Osteoblast (primary cell): ENCODE results near the gene STARD7. TPM values are rescaled to one million over a fixed set of nuclear protein-coding genes. Genes with fewer than 3 reads are reported as not detected.

Experiments used
- DNase-seq: peaks from one replicate; pipeline ENCODE4 v3.0.0; 2011; ENCODE audit warnings: low spot score, mixed read lengths; ENCODE audit not compliant: insufficient read length; ENCODE audit errors: missing footprints
- H2AFZ ChIP-seq: 2 replicates; pipeline ENCODE4 v1.6.0; 2011; ENCODE audit warnings: mild to moderate bottlenecking, low read length
- H3K27ac ChIP-seq: 2 replicates; pipeline ENCODE4 v1.5.1; 2011; ENCODE audit warnings: mild to moderate bottlenecking, low read depth, low read length, moderate library complexity
- H3K27me3 ChIP-seq: 2 replicates; pipeline ENCODE4 v1.6.0; 2012; ENCODE audit warnings: mild to moderate bottlenecking, control low read depth, inconsistent platforms, low read length, moderate library complexity; ENCODE audit not compliant: insufficient read depth
- H3K36me3 ChIP-seq: 2 replicates; pipeline ENCODE4 v1.5.1; 2011; ENCODE audit warnings: mild to moderate bottlenecking, low read length, control low read depth, moderate library complexity; ENCODE audit not compliant: insufficient read depth
- H3K4me1 ChIP-seq: 2 replicates; pipeline ENCODE4 v1.5.1; 2011; ENCODE audit warnings: mild to moderate bottlenecking, low read length, control low read depth, moderate library complexity; ENCODE audit not compliant: insufficient read depth
- H3K4me2 ChIP-seq: 2 replicates; pipeline ENCODE4 v1.6.0; 2011; ENCODE audit warnings: mild to moderate bottlenecking, low read length; ENCODE audit not compliant: insufficient read depth
- H3K4me3 ChIP-seq: fragments of 200-600 bp; sonication (generic); 3 replicates; pipeline ENCODE4 v1.5.1; 2012; ENCODE audit warnings: mild to moderate bottlenecking, low read length, inconsistent platforms; ENCODE audit not compliant: insufficient read depth
- H3K79me2 ChIP-seq: 2 replicates; pipeline ENCODE4 v1.6.0; 2012; ENCODE audit warnings: mild to moderate bottlenecking, low read length, control low read depth, inconsistent platforms; ENCODE audit not compliant: insufficient read depth
- H3K9me3 ChIP-seq: 2 replicates; pipeline ENCODE4 v1.5.1; 2011; ENCODE audit warnings: low read depth, low read length, control low read depth
- H4K20me1 ChIP-seq: 2 replicates; pipeline ENCODE4 v1.6.0; 2012; ENCODE audit warnings: mild to moderate bottlenecking, low read length, control low read depth; ENCODE audit not compliant: insufficient read depth
- CTCF ChIP-seq: IDR thresholded peaks from 2 replicates; pipeline ENCODE4 v1.5.1; 2011; ENCODE audit warnings: mild to moderate bottlenecking, low read depth, low read length, moderate library complexity; ENCODE audit errors: extremely low read depth
- total RNA-seq: library from RNA; depleted of rRNA; stranded (reverse); fragments of >200 nt; gene quantifications from 2 replicates; pipeline ENCODE4 v1.2.3, GENCODE V29; 2012

STARD7 gene
- total RNA-seq, 1 donor: 163 TPM

GRCh38 chr2:96150007-96150640 is 58.5 kb downstream of the STARD7 start:
- no peak overlapping the region for H3K4me2 ChIP-seq
- DNase-seq: peak; percentile 68
- TF ChIP-seq CTCF: no peak
- H2AFZ ChIP-seq: no peak overlapping the region
- H3K79me2 ChIP-seq: no peaks in the 10 kb centered on the region
- H3K27ac ChIP-seq: no peak overlapping the region
- no peaks in the 10 kb centered on the region for H3K36me3 ChIP-seq
- H3K27me3 ChIP-seq: no peaks in the 10 kb centered on the region
- no peaks in the 10 kb centered on the region for H4K20me1 ChIP-seq
- no peaks in the 10 kb centered on the region for H3K9me3 ChIP-seq
- no peak overlapping the region for H3K4me3 ChIP-seq
- H3K4me1 ChIP-seq: peaks cover 28% of the 10 kb centered on the region

GRCh38 chr2:96148410-96149217 is 60.0 kb downstream of the STARD7 start:
- H3K9me3 ChIP-seq: no peaks in the 10 kb centered on the region
- peaks cover 5% of the 10 kb centered on the region for H3K79me2 ChIP-seq
- H3K4me1 ChIP-seq: peaks cover 34% of the 10 kb centered on the region
- H3K4me3 ChIP-seq: no peak overlapping the region
- H3K4me2 ChIP-seq: peak overlapping the region; percentile 28
- no peaks in the 10 kb centered on the region for H3K27me3 ChIP-seq
- H4K20me1 ChIP-seq: peaks cover 3% of the 10 kb centered on the region
- H3K27ac ChIP-seq: peak overlapping the region; percentile 66
- no peaks in the 10 kb centered on the region for H3K36me3 ChIP-seq
- DNase-seq: peak; percentile 99
- H2AFZ ChIP-seq: peak overlapping the region; percentile 57
- no peak for TF ChIP-seq CTCF

- Histone ChIP-seq H3K4me1 (peaks cover 34% of the 10 kb centered on the region), H3K27me3 (no peaks in the 10 kb centered on the region), H2AFZ (no peak overlapping the region), H3K79me2 (peaks cover 5% of the 10 kb centered on the region), H3K27ac (peak overlapping the region; percentile 66), H3K9me3 (no peaks in the 10 kb centered on the region), H3K4me2 (no peak overlapping the region), H3K4me3 (no peak overlapping the region), H4K20me1 (peaks cover 3% of the 10 kb centered on the region), H3K36me3 (no peaks in the 10 kb centered on the region)
- DNase-seq: peak; percentile 70
- no peak for TF ChIP-seq CTCF
These were observed 60.9 kb downstream of the STARD7 start for GRCh38 chr2:96147593-96148201.
